ENCODE results near the gene IDH2. TPM values are rescaled to one million over a fixed set of nuclear protein-coding genes. Genes with fewer than 3 reads are reported as not detected.

Gene IDH2
- total and polyA plus RNA-seq, 4 donors, result 149 to 339 (median 298) TPM

DNA sequence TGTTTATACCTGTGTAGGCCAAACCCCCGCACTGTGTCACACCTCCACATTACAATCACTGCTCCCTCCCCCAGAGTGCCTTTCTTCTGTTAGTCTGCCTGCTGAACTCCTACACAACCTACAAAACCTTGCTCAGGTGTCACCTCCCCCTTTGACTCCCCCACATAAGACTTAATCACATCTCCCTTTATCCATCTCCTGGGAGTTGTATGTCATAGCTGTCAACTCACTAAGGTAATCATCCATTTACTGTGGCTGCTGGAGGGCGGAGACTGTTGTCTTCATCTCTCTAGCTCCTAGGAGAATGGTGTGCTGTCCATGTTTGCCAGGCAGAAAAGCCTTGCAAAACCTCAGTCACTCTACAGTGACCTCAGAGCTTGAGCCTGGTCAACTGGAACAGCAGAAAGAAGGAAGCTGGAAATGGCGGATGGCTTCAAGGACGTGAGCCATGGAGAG lies 57.3 kb downstream of the IDH2 start:
- H3K9ac ChIP-seq (ENCODE audit: low read depth in 1 of 2, low read length in 2 of 2), result no peak overlapping the region
- no peak overlapping the region for H3K4me3 ChIP-seq (ENCODE audit: low read depth in 1 of 3, low read length in 3 of 3)
- H3K36me3 ChIP-seq (ENCODE audit: control insufficient read depth in 4 of 4, insufficient read depth in 3 of 4, low read depth in 1 of 4, low read length in 3 of 4), result no peaks in the 10 kb centered on the region
- H3K27me3 ChIP-seq (ENCODE audit: control insufficient read depth in 4 of 4, insufficient read depth in 4 of 4, low read length in 3 of 4), result no peaks in the 10 kb centered on the region
- 95% methylated on average over 4 of the region's 4 CpGs for WGBS
- DNase-seq (ENCODE audit: low spot score), result no peak
- H3K4me1 ChIP-seq (ENCODE audit: control insufficient read depth in 4 of 4, insufficient read depth in 4 of 4, low read length in 3 of 4), result peaks cover 0 to 9% (median 2%) of the 10 kb centered on the region in 4 donors
- no peak overlapping the region for H3K27ac ChIP-seq (ENCODE audit: low read depth in 1 of 2, low read length in 2 of 2)
- TF ChIP-seq RAD21 (IDR thresholded peaks at IDR 0.05), result no peak
- TF ChIP-seq, protein P1, sequence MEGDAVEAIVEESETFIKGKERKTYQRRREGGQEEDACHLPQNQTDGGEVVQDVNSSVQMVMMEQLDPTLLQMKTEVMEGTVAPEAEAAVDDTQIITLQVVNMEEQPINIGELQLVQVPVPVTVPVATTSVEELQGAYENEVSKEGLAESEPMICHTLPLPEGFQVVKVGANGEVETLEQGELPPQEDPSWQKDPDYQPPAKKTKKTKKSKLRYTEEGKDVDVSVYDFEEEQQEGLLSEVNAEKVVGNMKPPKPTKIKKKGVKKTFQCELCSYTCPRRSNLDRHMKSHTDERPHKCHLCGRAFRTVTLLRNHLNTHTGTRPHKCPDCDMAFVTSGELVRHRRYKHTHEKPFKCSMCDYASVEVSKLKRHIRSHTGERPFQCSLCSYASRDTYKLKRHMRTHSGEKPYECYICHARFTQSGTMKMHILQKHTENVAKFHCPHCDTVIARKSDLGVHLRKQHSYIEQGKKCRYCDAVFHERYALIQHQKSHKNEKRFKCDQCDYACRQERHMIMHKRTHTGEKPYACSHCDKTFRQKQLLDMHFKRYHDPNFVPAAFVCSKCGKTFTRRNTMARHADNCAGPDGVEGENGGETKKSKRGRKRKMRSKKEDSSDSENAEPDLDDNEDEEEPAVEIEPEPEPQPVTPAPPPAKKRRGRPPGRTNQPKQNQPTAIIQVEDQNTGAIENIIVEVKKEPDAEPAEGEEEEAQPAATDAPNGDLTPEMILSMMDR (IDR thresholded peaks at IDR 0.05; ENCODE audit: low read depth, low read length, missing input control), result no peak
- TF ChIP-seq, protein P2, sequence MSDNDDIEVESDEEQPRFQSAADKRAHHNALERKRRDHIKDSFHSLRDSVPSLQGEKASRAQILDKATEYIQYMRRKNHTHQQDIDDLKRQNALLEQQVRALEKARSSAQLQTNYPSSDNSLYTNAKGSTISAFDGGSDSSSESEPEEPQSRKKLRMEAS (IDR thresholded peaks at IDR 0.05), result no peak
- TF ChIP-seq, protein P3, sequence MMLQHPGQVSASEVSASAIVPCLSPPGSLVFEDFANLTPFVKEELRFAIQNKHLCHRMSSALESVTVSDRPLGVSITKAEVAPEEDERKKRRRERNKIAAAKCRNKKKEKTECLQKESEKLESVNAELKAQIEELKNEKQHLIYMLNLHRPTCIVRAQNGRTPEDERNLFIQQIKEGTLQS (IDR thresholded peaks at IDR 0.05), result no peak
- TF ChIP-seq FOXA2 (IDR thresholded peaks at IDR 0.05), result no peak
- TF ChIP-seq, protein P4, sequence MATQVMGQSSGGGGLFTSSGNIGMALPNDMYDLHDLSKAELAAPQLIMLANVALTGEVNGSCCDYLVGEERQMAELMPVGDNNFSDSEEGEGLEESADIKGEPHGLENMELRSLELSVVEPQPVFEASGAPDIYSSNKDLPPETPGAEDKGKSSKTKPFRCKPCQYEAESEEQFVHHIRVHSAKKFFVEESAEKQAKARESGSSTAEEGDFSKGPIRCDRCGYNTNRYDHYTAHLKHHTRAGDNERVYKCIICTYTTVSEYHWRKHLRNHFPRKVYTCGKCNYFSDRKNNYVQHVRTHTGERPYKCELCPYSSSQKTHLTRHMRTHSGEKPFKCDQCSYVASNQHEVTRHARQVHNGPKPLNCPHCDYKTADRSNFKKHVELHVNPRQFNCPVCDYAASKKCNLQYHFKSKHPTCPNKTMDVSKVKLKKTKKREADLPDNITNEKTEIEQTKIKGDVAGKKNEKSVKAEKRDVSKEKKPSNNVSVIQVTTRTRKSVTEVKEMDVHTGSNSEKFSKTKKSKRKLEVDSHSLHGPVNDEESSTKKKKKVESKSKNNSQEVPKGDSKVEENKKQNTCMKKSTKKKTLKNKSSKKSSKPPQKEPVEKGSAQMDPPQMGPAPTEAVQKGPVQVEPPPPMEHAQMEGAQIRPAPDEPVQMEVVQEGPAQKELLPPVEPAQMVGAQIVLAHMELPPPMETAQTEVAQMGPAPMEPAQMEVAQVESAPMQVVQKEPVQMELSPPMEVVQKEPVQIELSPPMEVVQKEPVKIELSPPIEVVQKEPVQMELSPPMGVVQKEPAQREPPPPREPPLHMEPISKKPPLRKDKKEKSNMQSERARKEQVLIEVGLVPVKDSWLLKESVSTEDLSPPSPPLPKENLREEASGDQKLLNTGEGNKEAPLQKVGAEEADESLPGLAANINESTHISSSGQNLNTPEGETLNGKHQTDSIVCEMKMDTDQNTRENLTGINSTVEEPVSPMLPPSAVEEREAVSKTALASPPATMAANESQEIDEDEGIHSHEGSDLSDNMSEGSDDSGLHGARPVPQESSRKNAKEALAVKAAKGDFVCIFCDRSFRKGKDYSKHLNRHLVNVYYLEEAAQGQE (IDR thresholded peaks at IDR 0.05), result no peak
- no peak for TF ChIP-seq GABPA (IDR thresholded peaks at IDR 0.05 in 1 of 2, conservative IDR thresholded peaks at IDR 0.05 in 1 of 2)
- no peak for TF ChIP-seq JUND (IDR thresholded peaks at IDR 0.05)
- TF ChIP-seq, protein P5, sequence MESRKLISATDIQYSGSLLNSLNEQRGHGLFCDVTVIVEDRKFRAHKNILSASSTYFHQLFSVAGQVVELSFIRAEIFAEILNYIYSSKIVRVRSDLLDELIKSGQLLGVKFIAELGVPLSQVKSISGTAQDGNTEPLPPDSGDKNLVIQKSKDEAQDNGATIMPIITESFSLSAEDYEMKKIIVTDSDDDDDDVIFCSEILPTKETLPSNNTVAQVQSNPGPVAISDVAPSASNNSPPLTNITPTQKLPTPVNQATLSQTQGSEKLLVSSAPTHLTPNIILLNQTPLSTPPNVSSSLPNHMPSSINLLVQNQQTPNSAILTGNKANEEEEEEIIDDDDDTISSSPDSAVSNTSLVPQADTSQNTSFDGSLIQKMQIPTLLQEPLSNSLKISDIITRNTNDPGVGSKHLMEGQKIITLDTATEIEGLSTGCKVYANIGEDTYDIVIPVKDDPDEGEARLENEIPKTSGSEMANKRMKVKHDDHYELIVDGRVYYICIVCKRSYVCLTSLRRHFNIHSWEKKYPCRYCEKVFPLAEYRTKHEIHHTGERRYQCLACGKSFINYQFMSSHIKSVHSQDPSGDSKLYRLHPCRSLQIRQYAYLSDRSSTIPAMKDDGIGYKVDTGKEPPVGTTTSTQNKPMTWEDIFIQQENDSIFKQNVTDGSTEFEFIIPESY (IDR thresholded peaks at IDR 0.05), result no peak
- no peak for TF ChIP-seq HNF4A (conservative IDR thresholded peaks at IDR 0.05)
- no peak for TF ChIP-seq HNF4G (IDR thresholded peaks at IDR 0.05)
- no peaks in the 10 kb centered on the region for H3K9me3 ChIP-seq (ENCODE audit: control insufficient read depth in 4 of 4, low read length in 3 of 4)

DNA sequence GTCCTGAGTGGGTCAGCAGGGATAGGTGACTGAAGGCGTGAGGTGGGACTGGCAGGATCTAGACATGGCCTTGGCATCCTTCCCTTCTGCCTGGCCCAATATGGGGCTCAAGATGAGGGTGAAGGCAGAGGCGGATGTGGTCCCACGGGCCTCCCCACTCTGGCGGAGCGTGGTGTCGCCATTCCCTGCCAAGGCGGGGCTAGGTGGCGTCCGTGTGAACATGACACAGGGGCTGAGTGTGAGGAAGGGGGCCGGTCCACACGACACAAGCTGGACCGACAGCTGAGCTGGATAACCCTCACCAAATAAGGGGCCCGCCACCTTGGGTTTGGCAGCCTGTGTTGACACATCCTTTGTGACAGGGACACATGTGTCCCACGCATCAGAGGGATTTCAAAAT lies 58.1 kb downstream of the IDH2 start:
- Histone ChIP-seq H3K4me1 (ENCODE audit: control insufficient read depth in 4 of 4, insufficient read depth in 4 of 4, low read length in 3 of 4) (peaks cover 3 to 14% (median 4%) of the 10 kb centered on the region in 4 donors), H3K27ac (ENCODE audit: low read depth in 1 of 2, low read length in 2 of 2) (no peak overlapping the region), H3K36me3 (ENCODE audit: control insufficient read depth in 4 of 4, insufficient read depth in 3 of 4, low read depth in 1 of 4, low read length in 3 of 4) (no peaks in the 10 kb centered on the region)

More for the DNA sequence above, 58.1 kb downstream of the IDH2 start:
- no peak overlapping the region for H3K4me3 ChIP-seq (ENCODE audit: low read depth in 1 of 3, low read length in 3 of 3)
- H3K27me3 ChIP-seq (ENCODE audit: control insufficient read depth in 4 of 4, insufficient read depth in 4 of 4, low read length in 3 of 4), result no peaks in the 10 kb centered on the region
- DNase-seq (ENCODE audit: low spot score), result no peak
- no peak overlapping the region for H3K9ac ChIP-seq (ENCODE audit: low read depth in 1 of 2, low read length in 2 of 2)
- no peak for TF ChIP-seq YY1 (IDR thresholded peaks at IDR 0.05)
- no peak for TF ChIP-seq FOXA1 (IDR thresholded peaks at IDR 0.05)
- TF ChIP-seq EGR1 (IDR thresholded peaks at IDR 0.05; ENCODE audit: low read depth in 2 of 2), result no peak
- no peak for TF ChIP-seq TAF1 (conservative IDR thresholded peaks at IDR 0.05)
- TF ChIP-seq RXRA (IDR thresholded peaks at IDR 0.05), result no peak
- no peak for TF ChIP-seq NR2F2 (IDR thresholded peaks at IDR 0.05)
- TF ChIP-seq, protein P1 (IDR thresholded peaks at IDR 0.05; ENCODE audit: low read depth, low read length, missing input control), result no peak
- no peaks in the 10 kb centered on the region for H3K9me3 ChIP-seq (ENCODE audit: control insufficient read depth in 4 of 4, low read length in 3 of 4)
- 95% methylated on average over 14 of the region's 14 CpGs for WGBS

Measured in liver (tissue), 9 donors.